ENCODE results near the gene CADM2. TPM values are rescaled to one million over a fixed set of nuclear protein-coding genes. Genes with fewer than 3 reads are reported as not detected.

The CADM2 gene
- total RNA-seq, 1 experiment from 2014 or later: not detected

GRCh38 chr3:85740561-85740960 is 781.8 kb downstream of the CADM2 start:
- Histone ChIP-seq H3K9me3 (replicated peaks) (no peaks in the 10 kb centered on the region), H3K27me3 (replicated peaks) (no peaks in the 10 kb centered on the region), H3K36me3 (no peaks in the 10 kb centered on the region), H3K4me3 (no peak overlapping the region), H3K27ac (no peak overlapping the region), H3K4me1 (replicated peaks) (no peaks in the 10 kb centered on the region)
- DNase-seq (ENCODE audit: low read depth in 1 of 2, low spot score in 2 of 2): no peak

- H3K27ac ChIP-seq: no peak overlapping the region
- no peaks in the 10 kb centered on the region for H3K4me1 ChIP-seq (replicated peaks)
- no peak for DNase-seq (ENCODE audit: low read depth in 1 of 2, low spot score in 2 of 2)
- H3K9me3 ChIP-seq (replicated peaks): no peaks in the 10 kb centered on the region
- H3K36me3 ChIP-seq: no peaks in the 10 kb centered on the region
- no peaks in the 10 kb centered on the region for H3K27me3 ChIP-seq (replicated peaks)
- no peak overlapping the region for H3K4me3 ChIP-seq
Observed at GRCh38 chr3:85758442-85758841, 799.7 kb downstream of the CADM2 start.

GRCh38 chr3:85760342-85760741 is 801.6 kb downstream of the CADM2 start:
- no peaks in the 10 kb centered on the region for H3K4me1 ChIP-seq (replicated peaks)
- no peaks in the 10 kb centered on the region for H3K27me3 ChIP-seq (replicated peaks)
- H3K9me3 ChIP-seq (replicated peaks): no peaks in the 10 kb centered on the region
- H3K36me3 ChIP-seq: no peaks in the 10 kb centered on the region
- H3K27ac ChIP-seq: no peak overlapping the region
- no peak for DNase-seq (ENCODE audit: low read depth in 1 of 2, low spot score in 2 of 2)
- no peak overlapping the region for H3K4me3 ChIP-seq

GRCh38 chr3:85780806-85781205 is 822.0 kb downstream of the CADM2 start:
- no peaks in the 10 kb centered on the region for H3K27me3 ChIP-seq (replicated peaks)
- H3K9me3 ChIP-seq (replicated peaks): no peaks in the 10 kb centered on the region
- no peak for DNase-seq (ENCODE audit: low read depth in 1 of 2, low spot score in 2 of 2)
- no peaks in the 10 kb centered on the region for H3K36me3 ChIP-seq
- no peak overlapping the region for H3K4me3 ChIP-seq
- H3K4me1 ChIP-seq (replicated peaks): no peaks in the 10 kb centered on the region
- H3K27ac ChIP-seq: no peak overlapping the region

- H3K27ac ChIP-seq: no peak overlapping the region
- no peaks in the 10 kb centered on the region for H3K4me1 ChIP-seq (replicated peaks)
- no peaks in the 10 kb centered on the region for H3K9me3 ChIP-seq (replicated peaks)
- no peaks in the 10 kb centered on the region for H3K36me3 ChIP-seq
- H3K4me3 ChIP-seq: no peak overlapping the region
- no peak for DNase-seq (ENCODE audit: low read depth in 1 of 2, low spot score in 2 of 2)
- no peaks in the 10 kb centered on the region for H3K27me3 ChIP-seq (replicated peaks)
Observed at GRCh38 chr3:85781806-85782205, 823.0 kb downstream of the CADM2 start.

GRCh38 chr3:85783291-85783690 is 824.5 kb downstream of the CADM2 start:
- no peak for DNase-seq (ENCODE audit: low read depth in 1 of 2, low spot score in 2 of 2)

GRCh38 chr3:85785766-85786165 is 827.0 kb downstream of the CADM2 start:
- no peaks in the 10 kb centered on the region for H3K36me3 ChIP-seq
- DNase-seq (ENCODE audit: low read depth in 1 of 2, low spot score in 2 of 2): no peak
- H3K4me3 ChIP-seq: no peak overlapping the region
- no peaks in the 10 kb centered on the region for H3K27me3 ChIP-seq (replicated peaks)
- H3K27ac ChIP-seq: no peak overlapping the region
- H3K4me1 ChIP-seq (replicated peaks): no peaks in the 10 kb centered on the region
- no peaks in the 10 kb centered on the region for H3K9me3 ChIP-seq (replicated peaks)

More at GRCh38 chr3:85783291-85783690, 824.5 kb downstream of the CADM2 start:
- Histone ChIP-seq H3K4me1 (replicated peaks) (no peaks in the 10 kb centered on the region), H3K27me3 (replicated peaks) (no peaks in the 10 kb centered on the region), H3K27ac (no peak overlapping the region), H3K9me3 (replicated peaks) (no peaks in the 10 kb centered on the region), H3K4me3 (no peak overlapping the region), H3K36me3 (no peaks in the 10 kb centered on the region)

GRCh38 chr3:85790445-85791030 is 831.7 kb downstream of the CADM2 start:
- DNase-seq (ENCODE audit: low read depth in 1 of 2, low spot score in 2 of 2): no peak
- Histone ChIP-seq H3K4me1 (replicated peaks) (no peaks in the 10 kb centered on the region), H3K9me3 (replicated peaks) (no peaks in the 10 kb centered on the region), H3K27ac (no peak overlapping the region), H3K4me3 (no peak overlapping the region), H3K36me3 (no peaks in the 10 kb centered on the region), H3K27me3 (replicated peaks) (no peaks in the 10 kb centered on the region)

GRCh38 chr3:85796140-85796539 is 837.4 kb downstream of the CADM2 start:
- no peaks in the 10 kb centered on the region for H3K4me1 ChIP-seq (replicated peaks)
- H3K27me3 ChIP-seq (replicated peaks): no peaks in the 10 kb centered on the region
- H3K9me3 ChIP-seq (replicated peaks): no peaks in the 10 kb centered on the region
- no peak for DNase-seq (ENCODE audit: low read depth in 1 of 2, low spot score in 2 of 2)
- no peaks in the 10 kb centered on the region for H3K36me3 ChIP-seq
- H3K4me3 ChIP-seq: no peak overlapping the region
- no peak overlapping the region for H3K27ac ChIP-seq

GRCh38 chr3:85800676-85801075 is 841.9 kb downstream of the CADM2 start:
- Histone ChIP-seq H3K4me1 (replicated peaks) (no peaks in the 10 kb centered on the region), H3K4me3 (no peak overlapping the region), H3K27ac (no peak overlapping the region), H3K36me3 (no peaks in the 10 kb centered on the region), H3K27me3 (replicated peaks) (no peaks in the 10 kb centered on the region), H3K9me3 (replicated peaks) (no peaks in the 10 kb centered on the region)
- no peak for DNase-seq (ENCODE audit: low read depth in 1 of 2, low spot score in 2 of 2)

GRCh38 chr3:85801955-85802354 is 843.2 kb downstream of the CADM2 start:
- Histone ChIP-seq H3K4me1 (replicated peaks) (no peaks in the 10 kb centered on the region), H3K9me3 (replicated peaks) (no peaks in the 10 kb centered on the region), H3K36me3 (no peaks in the 10 kb centered on the region), H3K4me3 (no peak overlapping the region), H3K27me3 (replicated peaks) (no peaks in the 10 kb centered on the region), H3K27ac (no peak overlapping the region)
- DNase-seq (ENCODE audit: low read depth in 1 of 2, low spot score in 2 of 2): no peak

- Histone ChIP-seq H3K4me3 (no peak overlapping the region), H3K27ac (no peak overlapping the region), H3K9me3 (replicated peaks) (no peaks in the 10 kb centered on the region), H3K36me3 (no peaks in the 10 kb centered on the region), H3K4me1 (replicated peaks) (no peaks in the 10 kb centered on the region), H3K27me3 (replicated peaks) (no peaks in the 10 kb centered on the region)
- DNase-seq (ENCODE audit: low read depth in 1 of 2, low spot score in 2 of 2): no peak
Observed at GRCh38 chr3:85808755-85809154, 850.0 kb downstream of the CADM2 start.

- Histone ChIP-seq H3K27ac (no peak overlapping the region), H3K4me1 (replicated peaks) (no peaks in the 10 kb centered on the region), H3K36me3 (no peaks in the 10 kb centered on the region), H3K27me3 (replicated peaks) (no peaks in the 10 kb centered on the region), H3K9me3 (replicated peaks) (no peaks in the 10 kb centered on the region), H3K4me3 (no peak overlapping the region)
- peak in 1 of 2 experiments; percentile 1 for DNase-seq (ENCODE audit: low read depth in 1 of 2, low spot score in 2 of 2)
Observed at GRCh38 chr3:85821130-85821756, 862.5 kb downstream of the CADM2 start.

- DNase-seq (ENCODE audit: low read depth in 1 of 2, low spot score in 2 of 2): no peak
- H3K27ac ChIP-seq: no peak overlapping the region
- H3K9me3 ChIP-seq (replicated peaks): no peaks in the 10 kb centered on the region
- H3K27me3 ChIP-seq (replicated peaks): no peaks in the 10 kb centered on the region
- H3K4me1 ChIP-seq (replicated peaks): no peaks in the 10 kb centered on the region
- no peak overlapping the region for H3K4me3 ChIP-seq
- no peaks in the 10 kb centered on the region for H3K36me3 ChIP-seq
Observed at GRCh38 chr3:85835857-85836440, 877.2 kb downstream of the CADM2 start.

Data from SJSA1 (cell line).